Measurements from ENCODE around the gene MRPL47. TPM values are rescaled to one million over a fixed set of nuclear protein-coding genes. Genes with fewer than 3 reads are reported as not detected.

Gene MRPL47
- total RNA-seq, 1 donor from 2014 or later = 47.8 TPM

Other genes with a start within 250 kb of the MRPL47 start
- gene GNB4, start 153.2 kb downstream of the MRPL47 start, total RNA-seq = 16.3 TPM
- gene ACTL6A, start 41.7 kb downstream of the MRPL47 start, total RNA-seq = 20.3 TPM
- gene NDUFB5, start 156 bp upstream of the MRPL47 start, total RNA-seq = 363 TPM
- gene USP13, start 48.4 kb upstream of the MRPL47 start, total RNA-seq = 156 TPM

Data from left ventricle myocardium superior (tissue), 1 donor.